Keratinocyte (primary cell): ENCODE data around the gene MRPS10. TPM values are rescaled to one million over a fixed set of nuclear protein-coding genes. Genes with fewer than 3 reads are reported as not detected.
A peak's percentile ranks its signal among the peaks of the same experiment; 100 is the strongest.

Experiments
- DNase-seq: peaks from one replicate; pipeline ENCODE4 v3.0.0-alpha.2; 2011; ENCODE audit warnings: low read depth, missing footprints, low spot score
- FAIRE-seq: peaks from 2 replicates; lab custom pipeline; 2011; peaks lifted over from hg19 to GRCh38; lab: Jason Lieb, UNC
- H2AFZ ChIP-seq: 2 replicates; pipeline ENCODE4 v1.6.0; 2012; ENCODE audit warnings: low read length, control low read depth, inconsistent platforms; ENCODE audit not compliant: control insufficient read depth
- H3K27ac ChIP-seq: 2 replicates; pipeline ENCODE4 v1.5.1; 2011; ENCODE audit warnings: low read length; ENCODE audit not compliant: control insufficient read depth, insufficient read depth
- H3K27me3 ChIP-seq: 3 replicates; pipeline ENCODE4 v1.6.0; 2011; ENCODE audit warnings: low read length; ENCODE audit not compliant: control insufficient read depth, insufficient read depth; ENCODE audit errors: extremely low read depth
- H3K36me3 ChIP-seq, 2 experiments: 2 replicates in 1 of 2; 3 replicates in 1 of 2; pipeline ENCODE4 v1.5.1; 2011; ENCODE audit warnings: low read length in 2 of 2, mild to moderate bottlenecking in 1 of 2; ENCODE audit not compliant: control insufficient read depth in 2 of 2, insufficient read depth in 2 of 2; ENCODE audit errors: extremely low read depth in 1 of 2
- H3K4me1 ChIP-seq: 3 replicates; pipeline ENCODE4 v1.5.1; 2011; ENCODE audit warnings: low read length; ENCODE audit not compliant: control insufficient read depth, insufficient read depth; ENCODE audit errors: extremely low read depth
- H3K4me2 ChIP-seq: 3 replicates; pipeline ENCODE4 v1.6.0; 2011; ENCODE audit warnings: low read depth, low read length; ENCODE audit not compliant: control insufficient read depth, insufficient read depth; ENCODE audit errors: extremely low read depth
- H3K4me3 ChIP-seq, 3 experiments: fragments of 200-600 bp in 1 of 3; sonication (generic) in 1 of 3; 2 replicates in 2 of 3; 3 replicates in 1 of 3; pipeline ENCODE4 v1.5.1; 2011 to 2016; ENCODE audit warnings: low read length in 3 of 3, mild to moderate bottlenecking in 3 of 3, control low read depth in 2 of 3, inconsistent platforms in 1 of 3, low read depth in 1 of 3, mixed read lengths in 1 of 3, mixed run types in 1 of 3, moderate library complexity in 1 of 3; ENCODE audit not compliant: control insufficient read depth in 2 of 3, insufficient read depth in 2 of 3; ENCODE audit errors: extremely low read depth in 1 of 3
- H3K79me2 ChIP-seq: 2 replicates; pipeline ENCODE4 v1.6.0; 2012; ENCODE audit warnings: low read length; ENCODE audit not compliant: control insufficient read depth, insufficient read depth
- H3K9ac ChIP-seq: 3 replicates; pipeline ENCODE4 v1.6.0; 2011; ENCODE audit warnings: low read length; ENCODE audit not compliant: control insufficient read depth, insufficient read depth; ENCODE audit errors: extremely low read depth
- H3K9me1 ChIP-seq: 3 replicates; pipeline ENCODE4 v1.6.0; 2011; ENCODE audit warnings: low read length; ENCODE audit not compliant: control insufficient read depth, insufficient read depth; ENCODE audit errors: extremely low read depth
- H3K9me3 ChIP-seq: 2 replicates; pipeline ENCODE4 v1.5.1; 2012; ENCODE audit warnings: low read depth, low read length; ENCODE audit not compliant: control insufficient read depth
- H4K20me1 ChIP-seq: 3 replicates; pipeline ENCODE4 v1.6.0; 2011; ENCODE audit warnings: low read length; ENCODE audit not compliant: control insufficient read depth, insufficient read depth; ENCODE audit errors: extremely low read depth
- CTCF ChIP-seq, 3 experiments: IDR thresholded peaks in 1 of 3; conservative IDR thresholded peaks in 1 of 3; optimal IDR thresholded peaks in 1 of 3; 2 replicates in 2 of 3; 3 replicates in 1 of 3; pipeline versions ENCODE3 to v1.5.1; 2011; ENCODE audit warnings: low read length in 3 of 3, mild to moderate bottlenecking in 3 of 3, moderate library complexity in 2 of 3, control low read depth in 1 of 3, inconsistent platforms in 1 of 3; ENCODE audit not compliant: insufficient read depth in 2 of 3; ENCODE audit errors: extremely low read depth in 1 of 3
- EZH2 ChIP-seq: IDR thresholded peaks from one replicate; pipeline ENCODE4 v1.6.1; 2012; ENCODE audit warnings: inconsistent platforms, mild to moderate bottlenecking, low read length, moderate library complexity
- dilution Hi-C: fragments of 300-500 bp; cut with MboI; formaldehyde crosslinking; loops from one replicate; pipeline ENCODE4 v1.7.0; 2020; ENCODE audit warnings: low sequenced_read_pairs; ENCODE audit not compliant: extremely low pct_ligation_motif_present
- polyA plus RNA-seq, 5 experiments: library from polyadenylated mRNA; depleted of rRNA in 3 of 5; stranded (reverse) in 3 of 5; stranded (forward) in 1 of 5; unstranded in 1 of 5; fragments of >200 nt; gene quantifications; 1 replicate in 1 of 5; 2 replicates in 3 of 5; 3 replicates in 1 of 5; pipeline versions ENCODE4 v1.2.1 to v1.2.3, GENCODE V29; 2011 to 2012; ENCODE audit warnings: missing spikeins in 2 of 5, low read depth in 1 of 5, low replicate concordance in 1 of 5

MRPS10 gene
- polyA plus RNA-seq, 1 donor (not counting 4 experiments of a cell fraction or from before 2014, with no cell fraction given) = 80.1 TPM

GRCh38 chr6:42225029-42225339 is 7.3 kb upstream of the MRPS10 start:
- dilution Hi-C loops = no loop called here
- Histone ChIP-seq H3K4me2 (peak overlapping the region; percentile 74), H3K27ac (peak overlapping the region; percentile 95), H4K20me1 (no peaks in the 10 kb centered on the region), H3K79me2 (no peaks in the 10 kb centered on the region), H3K4me1 (peaks cover 62% of the 10 kb centered on the region), H3K4me3 (peak overlapping the region in 2 of 3 experiments; percentile 29 to 66), H3K9me1 (no peaks in the 10 kb centered on the region), H3K9ac (peak overlapping the region; percentile 74), H3K9me3 (no peaks in the 10 kb centered on the region), H2AFZ (no peak overlapping the region), H3K36me3 (peaks cover 3 to 11% of the 10 kb centered on the region in 2 experiments), H3K27me3 (no peaks in the 10 kb centered on the region)
- DNase-seq = no peak
- TF ChIP-seq CTCF (optimal IDR thresholded peaks at IDR 0.05 in 1 of 3, IDR thresholded peaks at IDR 0.05 in 1 of 3, conservative IDR thresholded peaks at IDR 0.05 in 1 of 3; ENCODE audit: extremely low read depth in 1 of 3, insufficient read depth in 2 of 3, low read length in 3 of 3) (no peak), EZH2 (no peak)
- no peak for FAIRE-seq

- H3K36me3 ChIP-seq = peaks cover 3 to 11% of the 10 kb centered on the region in 2 experiments
- no peaks in the 10 kb centered on the region for H4K20me1 ChIP-seq
- H3K4me2 ChIP-seq = peak overlapping the region; percentile 74
- no peaks in the 10 kb centered on the region for H3K9me3 ChIP-seq
- H3K9me1 ChIP-seq = no peaks in the 10 kb centered on the region
- dilution Hi-C loops = no loop called here
- H2AFZ ChIP-seq = no peak overlapping the region
- TF ChIP-seq CTCF (optimal IDR thresholded peaks at IDR 0.05 in 1 of 3, IDR thresholded peaks at IDR 0.05 in 1 of 3, conservative IDR thresholded peaks at IDR 0.05 in 1 of 3; ENCODE audit: extremely low read depth in 1 of 3, insufficient read depth in 2 of 3, low read length in 3 of 3) (no peak), EZH2 (no peak)
- H3K4me1 ChIP-seq = peaks cover 62% of the 10 kb centered on the region
- H3K79me2 ChIP-seq = no peaks in the 10 kb centered on the region
- no peaks in the 10 kb centered on the region for H3K27me3 ChIP-seq
- H3K9ac ChIP-seq = peak overlapping the region; percentile 74
- H3K4me3 ChIP-seq = peak overlapping the region in 2 of 3 experiments; percentile 29 to 66
- DNase-seq (peak; percentile 94), FAIRE-seq (peak; percentile 88)
- H3K27ac ChIP-seq = peak overlapping the region; percentile 95
Measured at GRCh38 chr6:42224222-42225028, 6.8 kb upstream of the MRPS10 start.
